Fibroblast of mammary gland (primary cell): ENCODE measurements around the gene FBXW12.

Experiments
- DNase-seq: peaks from one replicate; pipeline ENCODE4 v3.0.0-alpha.2; 2010; ENCODE audit warnings: low read depth
- H3K4me3 ChIP-seq: 2 replicates; pipeline ENCODE4 v1.5.1; 2011; ENCODE audit warnings: low read depth, mild to moderate bottlenecking, low read length, moderate library complexity; ENCODE audit not compliant: control insufficient read depth
- CTCF ChIP-seq: conservative IDR thresholded peaks from 2 replicates; pipeline ENCODE4 v1.5.1; 2011; ENCODE audit warnings: low read depth, low read length, inconsistent platforms; ENCODE audit not compliant: control insufficient read depth, insufficient read depth

FBXW12 gene

GRCh38 chr3:48403533-48404439 is 31.8 kb downstream of the FBXW12 start:
- TF ChIP-seq CTCF: no peak
- H3K4me3 ChIP-seq: no peak overlapping the region
- no peak for DNase-seq

GRCh38 chr3:48404440-48405342 is 32.7 kb downstream of the FBXW12 start:
- TF ChIP-seq CTCF: no peak
- DNase-seq: no peak
- no peak overlapping the region for H3K4me3 ChIP-seq

- no peak for TF ChIP-seq CTCF
- no peak overlapping the region for H3K4me3 ChIP-seq
- no peak for DNase-seq
Measured at GRCh38 chr3:48405343-48405881, 33.4 kb downstream of the FBXW12 start.

GRCh38 chr3:48405971-48406370 is 34.0 kb downstream of the FBXW12 start:
- no peak overlapping the region for H3K4me3 ChIP-seq
- no peak for DNase-seq
- TF ChIP-seq CTCF: no peak

GRCh38 chr3:48406443-48407431 is 34.7 kb downstream of the FBXW12 start:
- TF ChIP-seq CTCF: no peak
- DNase-seq: no peak
- no peak overlapping the region for H3K4me3 ChIP-seq

- H3K4me3 ChIP-seq: no peak overlapping the region
- no peak for TF ChIP-seq CTCF
- no peak for DNase-seq
Measured at GRCh38 chr3:48407542-48408099, 35.6 kb downstream of the FBXW12 start.
